GM12878 (cell line): ENCODE measurements around the gene FAM90A1. TPM values are rescaled to one million over a fixed set of nuclear protein-coding genes. Genes with fewer than 3 reads are reported as not detected.
A peak's percentile ranks its signal among the peaks of the same experiment; 100 is the strongest.
"Not testable (repeated sequence)": the region's sequence is repeated elsewhere in the genome, so short reads cannot be mapped to it uniquely, and the experiment has no call there.

Experiments
- ATAC-seq: fragments of 200-7000 bp; cut with Tn5 transposase; 3 replicates; pipeline ENCODE4 v1.9.1; 2020; ENCODE audit warnings: mild to moderate bottlenecking, moderate library complexity
- BruUV-seq: library from RNA; stranded (reverse); fragments of 400-500 nt; replicated peaks from 2 replicates; lab custom pipeline; 2021; lab: Mats Ljungman, UMichigan
- CTCF ChIA-PET: fragments of 300-600 bp; sonication (Branson Sonifier 250); formaldehyde crosslinking; extraction: SDS; loops from one replicate; lab custom pipeline; 2021; ENCODE audit warnings: inconsistent platforms; lab: Yijun Ruan, JAX
- POLR2A ChIA-PET: fragments of 350-600 bp; formaldehyde crosslinking; extraction: SDS; loops from one replicate; lab custom pipeline; 2021; ENCODE audit warnings: inconsistent platforms; lab: Charles Lee
- RAD21 ChIA-PET: fragments of 300-600 bp; sonication (Branson Sonifier 250); formaldehyde crosslinking; loops from one replicate; lab custom pipeline; 2023; ENCODE audit warnings: antibody characterized with exemption; ENCODE audit not compliant: unreplicated experiment; lab: Charles Lee
- SMC1A ChIA-PET: fragments of 300-600 bp; sonication (Branson Sonifier 250); formaldehyde crosslinking; loops from one replicate; lab custom pipeline; 2023; ENCODE audit not compliant: unreplicated experiment, uncharacterized antibody; lab: Charles Lee
- DNase-seq: peaks from one replicate; pipeline ENCODE4 v3.0.0-alpha.2; 2011; ENCODE audit warnings: low read depth, low spot score
- FAIRE-seq: peaks from 3 replicates; lab custom pipeline; 2011; peaks lifted over from hg19 to GRCh38; lab: Jason Lieb, UNC
- H2AFZ ChIP-seq: 2 replicates; pipeline ENCODE4 v1.6.0; 2011; ENCODE audit warnings: low read depth, low read length, control low read depth; ENCODE audit not compliant: control insufficient read depth
- H3K27ac ChIP-seq: 2 replicates; pipeline ENCODE4 v1.5.1; 2011; ENCODE audit warnings: control low read depth; ENCODE audit not compliant: control insufficient read depth, insufficient read depth
- H3K27me3 ChIP-seq, 2 experiments: replicated peaks in 1 of 2; 2 replicates each; pipeline versions ENCODE4 v1.6.0 to v1.6.1; 2011; ENCODE audit warnings: low read length in 1 of 2; ENCODE audit not compliant: control insufficient read depth in 2 of 2, insufficient read depth in 2 of 2
- H3K36me3 ChIP-seq, 2 experiments: 2 replicates each; pipeline ENCODE4 v1.5.1; 2011; ENCODE audit warnings: low read length in 1 of 2; ENCODE audit not compliant: control insufficient read depth in 2 of 2, insufficient read depth in 2 of 2
- H3K4me1 ChIP-seq: 2 replicates; pipeline ENCODE4 v1.6.1; 2011; ENCODE audit warnings: mild to moderate bottlenecking, low read length, moderate library complexity, mixed read lengths; ENCODE audit not compliant: control insufficient read depth, insufficient read depth
- H3K4me2 ChIP-seq: 2 replicates; pipeline ENCODE4 v1.6.0; 2011; ENCODE audit warnings: control low read depth; ENCODE audit not compliant: control insufficient read depth, insufficient read depth
- H3K4me3 ChIP-seq: fragments of 200-600 bp; sonication (generic); 2 replicates; pipeline ENCODE4 v1.5.1; 2016
- H3K79me2 ChIP-seq: 2 replicates; pipeline ENCODE4 v1.6.0; 2011; ENCODE audit warnings: low read length; ENCODE audit not compliant: control insufficient read depth, insufficient read depth
- H3K9ac ChIP-seq: 2 replicates; pipeline ENCODE4 v1.8.0; 2011; ENCODE audit warnings: low read length, control low read depth, mixed read lengths; ENCODE audit not compliant: control insufficient read depth, insufficient read depth
- H3K9me3 ChIP-seq: replicated peaks from 3 replicates; pipeline ENCODE4 v1.5.1; 2011; ENCODE audit warnings: mild to moderate bottlenecking, low read length; ENCODE audit not compliant: control insufficient read depth, insufficient read depth
- H4K20me1 ChIP-seq: 2 replicates; pipeline ENCODE4 v1.6.0; 2011; ENCODE audit not compliant: control insufficient read depth, insufficient read depth
- NFYB ChIP-seq: IDR thresholded peaks from 2 replicates; pipeline ENCODE4 v1.6.1; 2011; ENCODE audit warnings: low read depth, mild to moderate bottlenecking, low read length, improper control_type of control experiment, moderate library complexity; ENCODE audit not compliant: insufficient read depth
- WGBS: methylation state at CpG from one replicate; pipeline ENCODE4 v1.1.6; 2016; ENCODE audit warnings: low lambda C conversion rate; ENCODE audit not compliant: insufficient replicate concordance, insufficient coverage; ENCODE audit errors: missing lambda C conversion rate; 5-methylcytosine and 5-hydroxymethylcytosine counted together
- in situ Hi-C: fragments of 300-500 bp; cut with MboI; formaldehyde crosslinking; loops from 9 replicates; pipeline ENCODE4 v1.14.3; 2018; ENCODE audit warnings: mixed read lengths
- intact Hi-C: fragments of 100-400 bp; cut with micrococcal nuclease; formaldehyde crosslinking; loops from one replicate; pipeline ENCODE4 v1.14.2; 2022; ENCODE audit not compliant: unreplicated experiment
- polyA plus RNA-seq, 11 experiments: library from polyadenylated mRNA; depleted of rRNA in 4 of 11; unstranded in 6 of 11; stranded (reverse) in 5 of 11; fragments of >200 nt; fragmentation: Nextera tagmentation in 4 of 11; fragmentation: Illumina TruSeq in 1 of 11; extraction: Ambion mirVana in 4 of 11; extraction: Trizol in 1 of 11; gene quantifications; 1 replicate in 1 of 11; 2 replicates in 10 of 11; pipeline versions ENCODE4 v1.2.1 to v1.2.3, GENCODE V29; 2011 to 2016; ENCODE audit warnings: inconsistent platforms in 2 of 11, missing spikeins in 2 of 11, low read depth in 1 of 11
- total RNA-seq, 4 experiments: library from RNA; depleted of rRNA in 3 of 4; stranded (reverse); fragments of >200 nt in 3 of 4; fragmentation: Illumina TruSeq in 1 of 4; extraction: Trizol in 1 of 4; gene quantifications; 2 replicates each; pipeline versions ENCODE4 v1.2.1 to v1.2.3, GENCODE V29; 2013 to 2021

Gene FAM90A1
- total and polyA plus RNA-seq, 10 of the 15 experiments (the other 5 are each of a cell fraction or from before 2014, with no cell fraction given): 0.09 to 0.85 (median 0.46) TPM

- intact Hi-C loops, H4K20me1 ChIP-seq, H3K4me2 ChIP-seq, H3K4me1 ChIP-seq, FAIRE-seq, SMC1A ChIA-PET, H3K79me2 ChIP-seq, in situ Hi-C loops, POLR2A ChIA-PET, DNase-seq, H3K9ac ChIP-seq, H3K4me3 ChIP-seq, H3K9me3 ChIP-seq, H2AFZ ChIP-seq, H3K27ac ChIP-seq, BruUV-seq, H3K36me3 ChIP-seq, H3K27me3 ChIP-seq, RAD21 ChIA-PET, ATAC-seq: not testable (repeated sequence)
- 36% methylated on average over 6 of the region's 7 CpGs for WGBS
- CTCF ChIA-PET: interaction anchor here (1.2 kb wide), 1 partner anchor 142 kb away, joined by 4 read pairs; no protein-coding TSS in a partner anchor
- TF ChIP-seq NFYB: 0 out of 2 replicates have a peak, but pooled peaks have one; percentile 48
These were observed 24.2 kb upstream of the FAM90A1 start for GRCh38 chr12:8251616-8252015.

- SMC1A ChIA-PET, POLR2A ChIA-PET, intact Hi-C loops, H3K9ac ChIP-seq, H3K9me3 ChIP-seq, H3K4me1 ChIP-seq, H3K4me3 ChIP-seq, H3K27ac ChIP-seq, FAIRE-seq, DNase-seq, H3K79me2 ChIP-seq, ATAC-seq, H2AFZ ChIP-seq, H3K4me2 ChIP-seq, BruUV-seq, H3K27me3 ChIP-seq, RAD21 ChIA-PET, H4K20me1 ChIP-seq, H3K36me3 ChIP-seq, in situ Hi-C loops: not testable (repeated sequence)
- WGBS: 23% methylated on average over 4 of the region's 4 CpGs
- CTCF ChIA-PET: interaction anchor here (0.6 kb wide), 1 partner anchor 340 kb away, joined by 4 read pairs; no protein-coding TSS in a partner anchor
These were observed 19.6 kb upstream of the FAM90A1 start for GRCh38 chr12:8246941-8247535.

- H3K4me1 ChIP-seq, FAIRE-seq, in situ Hi-C loops, H3K9ac ChIP-seq, H3K27me3 ChIP-seq, ATAC-seq, H3K36me3 ChIP-seq, intact Hi-C loops, H4K20me1 ChIP-seq, DNase-seq, BruUV-seq, H3K27ac ChIP-seq, H3K9me3 ChIP-seq, POLR2A ChIA-PET, H3K79me2 ChIP-seq: not testable (repeated sequence)
- Histone ChIP-seq H2AFZ (peak overlapping the region; percentile 75), H3K4me2 (peak overlapping the region; percentile 94), H3K4me3 (peak overlapping the region; percentile 65)
- CTCF ChIA-PET: interaction anchor here (0.9 to 2.8 kb wide), 3 partner anchors 12 to 135 kb away, joined by 3 to 10 read pairs (median 4); no protein-coding TSS in a partner anchor
- 3% methylated on average over 22 of the region's 35 CpGs for WGBS
- RAD21 ChIA-PET: interaction anchor here (0.7 to 1.6 kb wide), 2 partner anchors 16 to 135 kb away, joined by 3 read pairs; partner anchors contain the start of gene FAM90A1
- SMC1A ChIA-PET: interaction anchor here (0.8 kb wide), 1 partner anchor 138 kb away, joined by 3 read pairs; no protein-coding TSS in a partner anchor
These were observed 16.3 kb upstream of the FAM90A1 start for GRCh38 chr12:8243682-8244161.
